ENCODE data around the gene WNT9B.
"Not testable (repeated sequence)": the region's sequence is repeated elsewhere in the genome, so short reads cannot be mapped to it uniquely, and the experiment has no call there.

Gene WNT9B

GRCh38 chr17:46916211-46916610, 64.8 kb downstream of the WNT9B start:
- DNase-seq = no peak

GRCh38 chr17:46916623-46917022, 65.2 kb downstream of the WNT9B start:
- DNase-seq = no peak

- DNase-seq = no peak
Measured at GRCh38 chr17:46917041-46917440, 65.7 kb downstream of the WNT9B start.

GRCh38 chr17:46917516-46917915, 66.1 kb downstream of the WNT9B start:
- no peak for DNase-seq

GRCh38 chr17:46921962-46922361, 70.6 kb downstream of the WNT9B start:
- DNase-seq = not testable (repeated sequence)

- no peak for DNase-seq
Measured at GRCh38 chr17:46922487-46922803, 71.1 kb downstream of the WNT9B start.

GRCh38 chr17:46922804-46923635, 71.6 kb downstream of the WNT9B start, which contains the start of gene GOSR2:
Gene GOSR2, plus strand, starts transcription at chr17:46923160. Its CDS starts 33 bp downstream, at chr17:46923193.
- peak; percentile 66 for DNase-seq

GRCh38 chr17:46925185-46925868, 73.9 kb downstream of the WNT9B start:
- no peak for DNase-seq

GRCh38 chr17:46928467-46929261, 77.3 kb downstream of the WNT9B start:
- no peak for DNase-seq

GRCh38 chr17:46929413-46929812, 78.0 kb downstream of the WNT9B start:
- no peak for DNase-seq

- DNase-seq = no peak
Measured at GRCh38 chr17:46930051-46930450, 78.7 kb downstream of the WNT9B start.

GRCh38 chr17:46931596-46931995, 80.2 kb downstream of the WNT9B start:
- no peak for DNase-seq

GRCh38 chr17:46935658-46936266, 84.4 kb downstream of the WNT9B start:
- no peak for DNase-seq

All from effector CD8-positive, alpha-beta T cell (primary cell).